OCI-LY7 (cell line): ENCODE measurements around the gene EYA2. TPM values are rescaled to one million over a fixed set of nuclear protein-coding genes. Genes with fewer than 3 reads are reported as not detected.

Experiments used
- BruUV-seq: library from RNA; stranded (reverse); fragments of 400-500 nt; replicated peaks from 2 replicates; lab custom pipeline; 2021; lab: Mats Ljungman, UMichigan
- CTCF ChIA-PET: fragments of 300-600 bp; sonication (Branson Sonifier 250); formaldehyde crosslinking; loops from one replicate; lab custom pipeline; 2022; ENCODE audit warnings: antibody characterized with exemption; ENCODE audit not compliant: unreplicated experiment; lab: Charles Lee
- POLR2A ChIA-PET: fragments of 300-600 bp; sonication (Branson Sonifier 250); formaldehyde crosslinking; loops from one replicate; lab custom pipeline; 2022; ENCODE audit warnings: antibody characterized with exemption; lab: Charles Lee
- DNase-seq: peaks from one replicate; pipeline ENCODE4 v3.0.0-alpha.2; 2015; ENCODE audit warnings: low spot score
- H2AFZ ChIP-seq: fragments of 200-600 bp; sonication (generic), shearing (Covaris generic); 2 replicates; pipeline ENCODE4 v1.6.1; 2014; ENCODE audit warnings: mild to moderate bottlenecking, antibody characterized with exemption, low read length, moderate library complexity
- H3K27ac ChIP-seq: fragments of 200-600 bp; sonication (generic); 2 replicates; pipeline ENCODE4 v1.5.1; 2014; ENCODE audit warnings: mixed run types, low read depth, mild to moderate bottlenecking, moderate library complexity, low read length, inconsistent platforms; ENCODE audit not compliant: poor library complexity, severe bottlenecking
- H3K36me3 ChIP-seq: fragments of 200-600 bp; sonication (generic); 2 replicates; pipeline ENCODE4 v1.6.1; 2014; ENCODE audit warnings: mild to moderate bottlenecking, antibody characterized with exemption, low read length, moderate library complexity, mixed read lengths; ENCODE audit not compliant: insufficient read depth
- H3K4me1 ChIP-seq: fragments of 200-600 bp; sonication (generic); 2 replicates; pipeline ENCODE4 v1.5.1; 2014; ENCODE audit warnings: mild to moderate bottlenecking, low read length; ENCODE audit not compliant: insufficient read depth, poor library complexity, severe bottlenecking
- H3K4me2 ChIP-seq: fragments of 200-600 bp; sonication (generic); 2 replicates; pipeline ENCODE4 v1.6.1; 2014; ENCODE audit warnings: mild to moderate bottlenecking, low read length
- H3K4me3 ChIP-seq: fragments of 200-600 bp; sonication (generic); 2 replicates; pipeline ENCODE4 v1.5.1; 2014; ENCODE audit warnings: mild to moderate bottlenecking, low read depth, low read length; ENCODE audit not compliant: poor library complexity, severe bottlenecking
- H3K79me2 ChIP-seq: fragments of 200-600 bp; sonication (generic); 2 replicates; pipeline ENCODE4 v1.6.1; 2016; ENCODE audit warnings: low read depth, mild to moderate bottlenecking, low read length, moderate library complexity, mixed read lengths; ENCODE audit not compliant: insufficient read depth
- H3K9me2 ChIP-seq: fragments of 200-600 bp; sonication (generic); 2 replicates; pipeline ENCODE4 v1.6.1; 2016; ENCODE audit warnings: mild to moderate bottlenecking, low read length, mixed read lengths; ENCODE audit not compliant: insufficient read depth
- H3K9me3 ChIP-seq: fragments of 200-600 bp; sonication (generic); 2 replicates; pipeline ENCODE4 v1.6.1; 2014; ENCODE audit warnings: mild to moderate bottlenecking, mixed run types, low read length, mixed read lengths
- H4K20me1 ChIP-seq: fragments of 200-600 bp; sonication (generic); 2 replicates; pipeline ENCODE4 v1.6.1; 2014; ENCODE audit warnings: mild to moderate bottlenecking, antibody characterized with exemption, low read length, moderate library complexity, mixed read lengths; ENCODE audit not compliant: insufficient read depth
- EZH2phosphoT487 ChIP-seq: fragments of 200-600 bp; sonication (generic); IDR thresholded peaks from 2 replicates; pipeline ENCODE4 v1.6.1; 2018; ENCODE audit warnings: low read depth, borderline replicate concordance, mild to moderate bottlenecking, mixed run types, antibody characterized with exemption, low read length, moderate library complexity, mixed read lengths
- intact Hi-C: fragments of 100-400 bp; cut with micrococcal nuclease; formaldehyde crosslinking; loops from one replicate; pipeline ENCODE4 v1.10.0; 2022; ENCODE audit not compliant: unreplicated experiment
- total RNA-seq, 2 experiments: library from RNA; depleted of rRNA in 1 of 2; stranded (reverse); fragments of >200 nt in 1 of 2; shearing (Covaris generic) in 1 of 2; gene quantifications; 2 replicates each; pipeline ENCODE4 v1.2.3, GENCODE V29; 2014 to 2022
- TF ChIP-seq, protein P1 (sequence below): fragments of 200-600 bp; sonication (generic); conservative IDR thresholded peaks from 2 replicates; pipeline ENCODE4 v1.5.1; 2014; ENCODE audit warnings: mild to moderate bottlenecking, antibody characterized with exemption, low read length, moderate library complexity, mixed read lengths

EYA2 gene
- total RNA-seq, 2 experiments from 2014 or later, result not detected

DNA sequence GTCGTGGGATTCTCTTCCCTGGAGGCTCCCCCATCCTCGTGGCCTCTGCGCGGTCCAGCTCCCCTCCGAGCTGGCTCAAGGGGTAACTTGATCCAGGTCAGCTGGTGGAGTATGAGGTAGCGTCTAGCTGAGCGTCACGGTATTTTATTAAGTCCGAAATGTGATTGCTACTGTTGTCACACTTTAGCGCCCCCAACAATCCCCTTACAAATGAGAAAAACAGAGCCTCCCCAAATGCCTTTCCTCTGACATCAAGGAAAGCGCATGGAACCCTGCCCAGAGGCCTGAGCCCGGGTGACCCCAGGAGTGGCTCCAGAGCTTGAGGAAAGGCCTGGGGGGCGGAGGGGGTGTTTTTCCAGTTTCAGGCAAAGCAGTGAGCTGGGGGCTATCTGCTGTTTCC lies 269.5 kb downstream of the EYA2 start:
- Histone ChIP-seq H3K36me3 (no peaks in the 10 kb centered on the region), H3K4me2 (no peak overlapping the region), H3K79me2 (no peaks in the 10 kb centered on the region), H2AFZ (no peak overlapping the region), H3K4me3 (no peak overlapping the region), H3K9me2 (no peaks in the 10 kb centered on the region), H3K9me3 (no peaks in the 10 kb centered on the region), H4K20me1 (no peaks in the 10 kb centered on the region), H3K27ac (no peak overlapping the region), H3K4me1 (no peaks in the 10 kb centered on the region)
- TF ChIP-seq, protein P1, sequence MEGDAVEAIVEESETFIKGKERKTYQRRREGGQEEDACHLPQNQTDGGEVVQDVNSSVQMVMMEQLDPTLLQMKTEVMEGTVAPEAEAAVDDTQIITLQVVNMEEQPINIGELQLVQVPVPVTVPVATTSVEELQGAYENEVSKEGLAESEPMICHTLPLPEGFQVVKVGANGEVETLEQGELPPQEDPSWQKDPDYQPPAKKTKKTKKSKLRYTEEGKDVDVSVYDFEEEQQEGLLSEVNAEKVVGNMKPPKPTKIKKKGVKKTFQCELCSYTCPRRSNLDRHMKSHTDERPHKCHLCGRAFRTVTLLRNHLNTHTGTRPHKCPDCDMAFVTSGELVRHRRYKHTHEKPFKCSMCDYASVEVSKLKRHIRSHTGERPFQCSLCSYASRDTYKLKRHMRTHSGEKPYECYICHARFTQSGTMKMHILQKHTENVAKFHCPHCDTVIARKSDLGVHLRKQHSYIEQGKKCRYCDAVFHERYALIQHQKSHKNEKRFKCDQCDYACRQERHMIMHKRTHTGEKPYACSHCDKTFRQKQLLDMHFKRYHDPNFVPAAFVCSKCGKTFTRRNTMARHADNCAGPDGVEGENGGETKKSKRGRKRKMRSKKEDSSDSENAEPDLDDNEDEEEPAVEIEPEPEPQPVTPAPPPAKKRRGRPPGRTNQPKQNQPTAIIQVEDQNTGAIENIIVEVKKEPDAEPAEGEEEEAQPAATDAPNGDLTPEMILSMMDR, result no peak
- TF ChIP-seq EZH2phosphoT487, result no peak
- intact Hi-C loops, result no loop called here
- no TSS peak for BruUV-seq
- DNase-seq, result no peak
- ChIA-PET POLR2A (interaction anchor here (0.6 to 0.7 kb wide), 2 partner anchors 24 to 53 kb away, joined by 9 read pairs; no protein-coding TSS in a partner anchor), CTCF (interaction anchor here (0.5 kb wide), 1 partner anchor 513 kb away, joined by 3 read pairs; no protein-coding TSS in a partner anchor)

GRCh38 chr20:47165376-47165865 lies 270.8 kb downstream of the EYA2 start:
- Histone ChIP-seq H3K9me3 (no peaks in the 10 kb centered on the region), H3K4me3 (no peak overlapping the region), H2AFZ (no peak overlapping the region), H4K20me1 (no peaks in the 10 kb centered on the region), H3K79me2 (no peaks in the 10 kb centered on the region), H3K9me2 (no peaks in the 10 kb centered on the region), H3K27ac (no peak overlapping the region), H3K36me3 (no peaks in the 10 kb centered on the region), H3K4me2 (no peak overlapping the region), H3K4me1 (no peaks in the 10 kb centered on the region)
- no TSS peak for BruUV-seq
- DNase-seq, result no peak
- intact Hi-C loops, result no loop called here
- ChIA-PET CTCF (no interaction called here), POLR2A (no interaction called here)
- TF ChIP-seq, protein P1, result no peak
- no peak for TF ChIP-seq EZH2phosphoT487

- Histone ChIP-seq H4K20me1 (no peaks in the 10 kb centered on the region), H3K9me3 (no peaks in the 10 kb centered on the region), H2AFZ (no peak overlapping the region), H3K4me2 (no peak overlapping the region), H3K4me1 (no peaks in the 10 kb centered on the region), H3K27ac (no peak overlapping the region), H3K79me2 (no peaks in the 10 kb centered on the region), H3K9me2 (no peaks in the 10 kb centered on the region), H3K36me3 (no peaks in the 10 kb centered on the region), H3K4me3 (no peak overlapping the region)
- intact Hi-C loops, result no loop called here
- BruUV-seq, result no TSS peak
- DNase-seq, result no peak
- POLR2A ChIA-PET, result interaction anchor here (0.6 to 1.0 kb wide), 2 partner anchors 14 to 17 kb away, joined by 4 to 5 read pairs; no protein-coding TSS in a partner anchor
- CTCF ChIA-PET, result no interaction called here
- TF ChIP-seq EZH2phosphoT487, result no peak
- TF ChIP-seq, protein P1, result no peak
Measured at GRCh38 chr20:47167846-47168245, 273.2 kb downstream of the EYA2 start.
